Transverse colon (tissue), 4 donors: ENCODE results near the gene SLCO1B3.

Experiments
- EP300 ChIP-seq: sonication (generic); formaldehyde crosslinking; IDR thresholded peaks from one replicate; pipeline ENCODE4 v1.6.1; 2017; ENCODE audit warnings: antibody characterized with exemption, low read depth
- POLR2A ChIP-seq: fragments of 450-650 bp; IDR thresholded peaks from one replicate; pipeline ENCODE4 v1.6.1; 2016; ENCODE audit warnings: antibody characterized with exemption, mild to moderate bottlenecking, moderate library complexity
- POLR2AphosphoS5 ChIP-seq, 3 donors: sonication (generic); formaldehyde crosslinking; IDR thresholded peaks; one replicate each; pipeline ENCODE4 v1.6.1; 2016; ENCODE audit warnings: antibody characterized with exemption in 3 of 3
- TF ChIP-seq, protein P1 (sequence below), 5 experiments: fragments of 200-600 bp in 3 of 5; fragments of 450-650 bp in 2 of 5; sonication (generic) in 3 of 5; IDR thresholded peaks; 1 replicate in 2 of 5; 2 replicates in 3 of 5; pipeline ENCODE4 v1.5.1; 2016 to 2017; ENCODE audit warnings: antibody characterized with exemption in 5 of 5, inconsistent platforms in 3 of 5, mild to moderate bottlenecking in 2 of 5, moderate library complexity in 1 of 5

DNA sequence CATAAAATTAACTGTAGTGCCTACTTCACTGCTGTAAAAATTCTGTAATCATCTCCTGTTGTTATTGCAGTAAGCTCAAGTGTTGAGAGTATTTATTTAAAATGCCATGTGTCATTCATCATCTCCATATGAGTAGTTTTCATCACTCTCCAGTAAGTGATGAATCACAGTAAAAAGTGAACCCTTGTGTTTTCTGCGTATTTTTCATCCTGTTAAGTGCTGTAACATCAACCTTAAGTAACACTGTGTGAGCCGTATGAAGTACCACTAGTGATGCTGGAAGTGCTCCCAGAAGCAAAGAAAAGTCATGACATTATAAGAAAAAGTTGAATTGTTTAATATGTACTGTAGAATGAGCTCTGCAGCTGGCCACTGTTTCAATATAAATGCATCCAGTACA is 55.4 kb downstream of the SLCO1B3 start:
- TF ChIP-seq POLR2A (no peak), EP300 (no peak), POLR2AphosphoS5 (IDR thresholded peaks at IDR 0.05) (no peak)
- TF ChIP-seq, protein P1, sequence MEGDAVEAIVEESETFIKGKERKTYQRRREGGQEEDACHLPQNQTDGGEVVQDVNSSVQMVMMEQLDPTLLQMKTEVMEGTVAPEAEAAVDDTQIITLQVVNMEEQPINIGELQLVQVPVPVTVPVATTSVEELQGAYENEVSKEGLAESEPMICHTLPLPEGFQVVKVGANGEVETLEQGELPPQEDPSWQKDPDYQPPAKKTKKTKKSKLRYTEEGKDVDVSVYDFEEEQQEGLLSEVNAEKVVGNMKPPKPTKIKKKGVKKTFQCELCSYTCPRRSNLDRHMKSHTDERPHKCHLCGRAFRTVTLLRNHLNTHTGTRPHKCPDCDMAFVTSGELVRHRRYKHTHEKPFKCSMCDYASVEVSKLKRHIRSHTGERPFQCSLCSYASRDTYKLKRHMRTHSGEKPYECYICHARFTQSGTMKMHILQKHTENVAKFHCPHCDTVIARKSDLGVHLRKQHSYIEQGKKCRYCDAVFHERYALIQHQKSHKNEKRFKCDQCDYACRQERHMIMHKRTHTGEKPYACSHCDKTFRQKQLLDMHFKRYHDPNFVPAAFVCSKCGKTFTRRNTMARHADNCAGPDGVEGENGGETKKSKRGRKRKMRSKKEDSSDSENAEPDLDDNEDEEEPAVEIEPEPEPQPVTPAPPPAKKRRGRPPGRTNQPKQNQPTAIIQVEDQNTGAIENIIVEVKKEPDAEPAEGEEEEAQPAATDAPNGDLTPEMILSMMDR (IDR thresholded peaks at IDR 0.05): no peak
